ENCODE results near the gene UQCR10. TPM values are rescaled to one million over a fixed set of nuclear protein-coding genes. Genes with fewer than 3 reads are reported as not detected.

The UQCR10 gene
- total RNA-seq = 10 to 100 TPM; 61.2 to 74.1 (median 68.3) TPM

- intact Hi-C loops (cut with DNase I; ENCODE audit: low total_unique reads) = loop anchor here (10.0 kb wide), 1 partner anchor 453 kb away; the partner anchor contains the start of gene RASL10A
- Histone ChIP-seq H3K4me1 (peaks cover 8 to 10% of the 10 kb centered on the region in 2 donors), H3K36me3 (no peaks in the 10 kb centered on the region), H3K9me3 (no peaks in the 10 kb centered on the region), H3K27me3 (no peaks in the 10 kb centered on the region), H3K27ac (peak within 1 kb of the TSS; percentile 92), H3K4me3 (peak within 1 kb of the TSS; percentile 91 to 98 (median 91))
- DNase-seq (ENCODE audit: low spot score in 2 of 2) = peak; percentile 88 to 89
- TF ChIP-seq POLR2AphosphoS5 (IDR thresholded peaks at IDR 0.05) = peak; percentile 75 to 95 (median 90)
- TF ChIP-seq CTCF (IDR thresholded peaks at IDR 0.05) = no peak
- TF ChIP-seq POLR2A (IDR thresholded peaks at IDR 0.05) = peak; percentile 51
These were observed at the start of gene UQCR10 for GRCh38 chr22:29767171-29768051. UQCR10 (plus strand) TSS chr22:29767369; CDS start chr22:29767399, 30 bp downstream.

- no peak overlapping the region for H3K4me3 ChIP-seq
- no peaks in the 10 kb centered on the region for H3K36me3 ChIP-seq
- no peak overlapping the region for H3K27ac ChIP-seq
- H3K27me3 ChIP-seq = peaks cover 12 to 38% of the 10 kb centered on the region in 2 donors
- intact Hi-C loops (cut with DNase I; ENCODE audit: low total_unique reads) = no loop called here
- TF ChIP-seq POLR2A (IDR thresholded peaks at IDR 0.05) (no peak), CTCF (IDR thresholded peaks at IDR 0.05) (no peak), POLR2AphosphoS5 (IDR thresholded peaks at IDR 0.05) (no peak)
- no peak for DNase-seq (ENCODE audit: low spot score in 2 of 2)
- no peaks in the 10 kb centered on the region for H3K9me3 ChIP-seq
- H3K4me1 ChIP-seq = no peaks in the 10 kb centered on the region
These were observed 49.4 kb upstream of the UQCR10 start for GRCh38 chr22:29717789-29718188.

- no peak overlapping the region for H3K27ac ChIP-seq
- no peaks in the 10 kb centered on the region for H3K4me1 ChIP-seq
- no peaks in the 10 kb centered on the region for H3K9me3 ChIP-seq
- DNase-seq (ENCODE audit: low spot score in 2 of 2) = no peak
- H3K36me3 ChIP-seq = no peaks in the 10 kb centered on the region
- peak overlapping the region in 1 of 3 donors; percentile 58 for H3K4me3 ChIP-seq
- intact Hi-C loops (cut with DNase I; ENCODE audit: low total_unique reads) = no loop called here
- peaks cover 12 to 38% of the 10 kb centered on the region in 2 donors for H3K27me3 ChIP-seq
- TF ChIP-seq CTCF (IDR thresholded peaks at IDR 0.05) (no peak), POLR2A (IDR thresholded peaks at IDR 0.05) (no peak), POLR2AphosphoS5 (IDR thresholded peaks at IDR 0.05) (no peak)
These were observed 47.9 kb upstream of the UQCR10 start for GRCh38 chr22:29718949-29719898.

- no peak within 1 kb of the TSS for H3K27ac ChIP-seq
- no peak for DNase-seq (ENCODE audit: low spot score in 2 of 2)
- H3K4me3 ChIP-seq = peak within 1 kb of the TSS in 2 of 3 donors; percentile 30 to 58
- H3K9me3 ChIP-seq = no peaks in the 10 kb centered on the region
- no peaks in the 10 kb centered on the region for H3K36me3 ChIP-seq
- peaks cover 12 to 38% of the 10 kb centered on the region in 2 donors for H3K27me3 ChIP-seq
- H3K4me1 ChIP-seq = no peaks in the 10 kb centered on the region
- intact Hi-C loops (cut with DNase I; ENCODE audit: low total_unique reads) = no loop called here
- TF ChIP-seq CTCF (IDR thresholded peaks at IDR 0.05) = no peak
- TF ChIP-seq POLR2A (IDR thresholded peaks at IDR 0.05) = no peak
- TF ChIP-seq POLR2AphosphoS5 (IDR thresholded peaks at IDR 0.05) = no peak
These were observed 47.1 kb upstream of the UQCR10 start, which contains the start of gene CABP7 for GRCh38 chr22:29719899-29720645. CABP7 (plus strand) TSS chr22:29720003; CDS start chr22:29720425, 422 bp downstream.
